Suppressor macrophage (primary cell): ENCODE measurements around the gene MRPS27.

Source experiments
- DNase-seq, 4 experiments: peaks; one replicate each; pipeline ENCODE4 v3.0.0-alpha.2; 2020 to 2022

The MRPS27 gene

GRCh38 chr5:72231991-72232703 lies 87.9 kb downstream of the MRPS27 start:
- no peak for DNase-seq

GRCh38 chr5:72228960-72229359 lies 91.1 kb downstream of the MRPS27 start:
- DNase-seq, result no peak

- DNase-seq, result no peak
Observed at GRCh38 chr5:72226950-72227349, 93.1 kb downstream of the MRPS27 start.

- DNase-seq, result no peak
Observed at GRCh38 chr5:72225741-72226140, 94.3 kb downstream of the MRPS27 start.

- DNase-seq, result no peak
Observed at GRCh38 chr5:72224946-72225463, 95.0 kb downstream of the MRPS27 start.

GRCh38 chr5:72223371-72223770 lies 96.7 kb downstream of the MRPS27 start:
- DNase-seq, result no peak

- no peak for DNase-seq
Observed at GRCh38 chr5:72222521-72222920, 97.5 kb downstream of the MRPS27 start.

GRCh38 chr5:72221541-72221940 lies 98.5 kb downstream of the MRPS27 start:
- no peak for DNase-seq

GRCh38 chr5:72221099-72221498 lies 98.9 kb downstream of the MRPS27 start:
- DNase-seq, result no peak

GRCh38 chr5:72216756-72217155 lies 103.3 kb downstream of the MRPS27 start:
- DNase-seq, result no peak

GRCh38 chr5:72214168-72214567 lies 105.9 kb downstream of the MRPS27 start:
- DNase-seq, result no peak

GRCh38 chr5:72213482-72213881 lies 106.6 kb downstream of the MRPS27 start:
- DNase-seq, result no peak

- DNase-seq, result no peak
Observed at GRCh38 chr5:72212171-72212570, 107.9 kb downstream of the MRPS27 start.

GRCh38 chr5:72210888-72211678 lies 109.0 kb downstream of the MRPS27 start:
- no peak for DNase-seq

- no peak for DNase-seq
Observed at GRCh38 chr5:72209147-72210115, 110.6 kb downstream of the MRPS27 start.

GRCh38 chr5:72208324-72208926 lies 111.6 kb downstream of the MRPS27 start:
- no peak for DNase-seq

- no peak for DNase-seq
Observed at GRCh38 chr5:72206994-72207393, 113.0 kb downstream of the MRPS27 start.

- DNase-seq, result no peak
Observed at GRCh38 chr5:72206160-72206559, 113.9 kb downstream of the MRPS27 start.

- no peak for DNase-seq
Observed at GRCh38 chr5:72205431-72206009, 114.5 kb downstream of the MRPS27 start.

- DNase-seq, result no peak
Observed at GRCh38 chr5:72204946-72205345, 115.1 kb downstream of the MRPS27 start.

GRCh38 chr5:72203251-72203845 lies 116.7 kb downstream of the MRPS27 start:
- DNase-seq, result no peak
